Left lung (tissue), 10 donors: ENCODE measurements around the gene ARAP1. TPM values are rescaled to one million over a fixed set of nuclear protein-coding genes. Genes with fewer than 3 reads are reported as not detected.

Experiments used
- ATAC-seq: fragments of 200-7000 bp; cut with Tn5 transposase; one replicate; pipeline ENCODE4 v1.9.1; 2020; ENCODE audit warnings: moderate library complexity
- DNase-seq, 4 donors: peaks; one replicate each; pipeline ENCODE4 v3.0.0-alpha.2; 2013 to 2020
- H3K27ac ChIP-seq, 2 donors: fragments of 200-600 bp; sonication (generic) in 1 of 2; one replicate each; pipeline versions ENCODE4 v1.5.0 to v1.8.0; 2020 to 2021
- H3K27me3 ChIP-seq, 2 donors: fragments of 200-600 bp; sonication (generic) in 1 of 2; one replicate each; pipeline versions ENCODE4 v1.5.0 to v1.8.0; 2020 to 2021
- H3K36me3 ChIP-seq, 2 donors: fragments of 200-600 bp; sonication (generic) in 1 of 2; one replicate each; pipeline versions ENCODE4 v1.5.0 to v1.8.0; 2020 to 2021
- H3K4me1 ChIP-seq, 2 donors: fragments of 200-600 bp; one replicate each; pipeline ENCODE4 v1.8.0; 2021
- H3K4me3 ChIP-seq, 2 donors: fragments of 200-600 bp; sonication (generic) in 1 of 2; one replicate each; pipeline versions ENCODE4 v1.5.0 to v1.8.0; 2020 to 2021; ENCODE audit warnings: mild to moderate bottlenecking in 1 of 2
- H3K9me3 ChIP-seq, 2 donors: fragments of 200-600 bp; sonication (generic) in 1 of 2; one replicate each; pipeline versions ENCODE4 v1.5.0 to v1.8.0; 2020 to 2021
- intact Hi-C, 2 donors: fragments of 100-400 bp; cut with DNase I; formaldehyde crosslinking; loops; one replicate each; pipeline versions ENCODE4 v1.11.2 to v1.14.2; 2022
- polyA plus RNA-seq, 6 donors: library from polyadenylated mRNA; unstranded; fragments of 120-200 nt; gene quantifications; one replicate each; pipeline ENCODE4 v1.2.1, GENCODE V29; 2013; ENCODE audit not compliant: insufficient read length in 6 of 6
- total RNA-seq, 2 donors: library from RNA; stranded (reverse); fragmentation: NEBNext Ultra II Directional; extraction: Animal tissue kit (Norgen Biotek cat#: 25700); gene quantifications; one replicate each; pipeline ENCODE4 v1.2.1, GENCODE V29; 2021
- TF ChIP-seq, protein P1 (sequence below), 2 donors: fragments of 200-600 bp; sonication (generic) in 1 of 2; IDR thresholded peaks; one replicate each; pipeline versions ENCODE4 v1.5.0 to v1.8.0; 2021; ENCODE audit warnings: antibody characterized with exemption in 2 of 2
- donor health status: DM: no; HTN: yes; CAD: no.
- donor health status: DM: no; HTN: no; CAD: no.

ARAP1 gene
- total and polyA plus RNA-seq, 8 donors = 80.0 to 222 (median 97.7) TPM

DNA sequence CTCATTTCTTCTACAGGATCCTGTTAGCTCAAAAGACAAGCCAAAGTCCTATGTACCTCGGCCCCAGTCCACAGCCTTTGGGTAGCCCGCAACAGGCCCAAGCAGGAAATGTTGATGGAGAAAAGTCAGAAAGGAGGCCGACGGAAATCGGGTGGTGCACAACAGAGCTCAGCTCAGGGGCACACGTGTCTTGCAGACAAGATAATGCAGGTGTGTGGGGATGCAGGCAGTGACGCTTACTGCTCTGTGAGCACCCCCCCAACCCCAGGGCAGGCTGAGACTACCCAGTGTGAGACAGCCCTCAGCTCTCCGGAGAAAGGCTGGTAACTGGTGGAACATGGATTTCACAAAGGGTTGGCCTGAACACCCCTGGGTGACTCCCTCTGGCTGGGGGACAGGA lies 73.7 kb downstream of the ARAP1 start:
- TF ChIP-seq, protein P1, sequence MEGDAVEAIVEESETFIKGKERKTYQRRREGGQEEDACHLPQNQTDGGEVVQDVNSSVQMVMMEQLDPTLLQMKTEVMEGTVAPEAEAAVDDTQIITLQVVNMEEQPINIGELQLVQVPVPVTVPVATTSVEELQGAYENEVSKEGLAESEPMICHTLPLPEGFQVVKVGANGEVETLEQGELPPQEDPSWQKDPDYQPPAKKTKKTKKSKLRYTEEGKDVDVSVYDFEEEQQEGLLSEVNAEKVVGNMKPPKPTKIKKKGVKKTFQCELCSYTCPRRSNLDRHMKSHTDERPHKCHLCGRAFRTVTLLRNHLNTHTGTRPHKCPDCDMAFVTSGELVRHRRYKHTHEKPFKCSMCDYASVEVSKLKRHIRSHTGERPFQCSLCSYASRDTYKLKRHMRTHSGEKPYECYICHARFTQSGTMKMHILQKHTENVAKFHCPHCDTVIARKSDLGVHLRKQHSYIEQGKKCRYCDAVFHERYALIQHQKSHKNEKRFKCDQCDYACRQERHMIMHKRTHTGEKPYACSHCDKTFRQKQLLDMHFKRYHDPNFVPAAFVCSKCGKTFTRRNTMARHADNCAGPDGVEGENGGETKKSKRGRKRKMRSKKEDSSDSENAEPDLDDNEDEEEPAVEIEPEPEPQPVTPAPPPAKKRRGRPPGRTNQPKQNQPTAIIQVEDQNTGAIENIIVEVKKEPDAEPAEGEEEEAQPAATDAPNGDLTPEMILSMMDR (IDR thresholded peaks at IDR 0.05) = no peak
- no peak for DNase-seq
- Histone ChIP-seq H3K4me3 (no peak overlapping the region), H3K9me3 (no peaks in the 10 kb centered on the region), H3K36me3 (peaks cover 0 to 7% of the 10 kb centered on the region in 2 donors), H3K27me3 (peaks cover 7 to 71% of the 10 kb centered on the region in 2 donors), H3K27ac (no peak overlapping the region), H3K4me1 (peaks cover 0 to 5% of the 10 kb centered on the region in 2 donors)
- ATAC-seq = no peak
- intact Hi-C loops = loop anchor here in 1 of 2 donors (10.0 kb wide), 1 partner anchor 204 kb away; no protein-coding TSS in a partner anchor

- H3K27me3 ChIP-seq = peaks cover 10 to 87% of the 10 kb centered on the region in 2 donors
- H3K36me3 ChIP-seq = no peaks in the 10 kb centered on the region
- no peak overlapping the region for H3K27ac ChIP-seq
- DNase-seq = peak; percentile 60 to 90 (median 71)
- H3K4me3 ChIP-seq = no peak overlapping the region
- no peaks in the 10 kb centered on the region for H3K9me3 ChIP-seq
- intact Hi-C loops = loop anchor here in 1 of 2 donors (10.0 kb wide), 1 partner anchor 202 kb away; no protein-coding TSS in a partner anchor
- TF ChIP-seq, protein P1 (IDR thresholded peaks at IDR 0.05) = no peak
- peaks cover 0 to 5% of the 10 kb centered on the region in 2 donors for H3K4me1 ChIP-seq
- peak; percentile 67 for ATAC-seq
These were observed 75.3 kb downstream of the ARAP1 start for GRCh38 chr11:72676861-72677341.

- H3K27me3 ChIP-seq = peaks cover 10 to 100% of the 10 kb centered on the region in 2 donors
- H3K9me3 ChIP-seq = no peaks in the 10 kb centered on the region
- H3K4me3 ChIP-seq = no peak overlapping the region
These were observed 77.0 kb downstream of the ARAP1 start for GRCh38 chr11:72675221-72675620.

GRCh38 chr11:72673943-72674828 lies 78.0 kb downstream of the ARAP1 start, which contains the start of gene PDE2A:
PDE2A (minus strand) TSS chr11:72674422; CDS start chr11:72674207, 215 bp downstream.
- Histone ChIP-seq H3K27ac (no peak within 1 kb of the TSS), H3K36me3 (no peaks in the 10 kb centered on the region), H3K9me3 (no peaks in the 10 kb centered on the region), H3K27me3 (peaks cover 10 to 100% of the 10 kb centered on the region in 2 donors), H3K4me3 (no peak within 1 kb of the TSS), H3K4me1 (peaks cover 0 to 5% of the 10 kb centered on the region in 2 donors)
- ATAC-seq = no peak
- no peak for DNase-seq
- TF ChIP-seq, protein P1 (IDR thresholded peaks at IDR 0.05) = no peak
- intact Hi-C loops = loop anchor here in 1 of 2 donors (10.0 kb wide), 1 partner anchor 199 kb away; no protein-coding TSS in a partner anchor

More at GRCh38 chr11:72675221-72675620, 77.0 kb downstream of the ARAP1 start:
- DNase-seq (no peak), ATAC-seq (no peak)
- Histone ChIP-seq H3K4me1 (peaks cover 0 to 5% of the 10 kb centered on the region in 2 donors), H3K27ac (no peak overlapping the region), H3K36me3 (no peaks in the 10 kb centered on the region)
- TF ChIP-seq, protein P1 (IDR thresholded peaks at IDR 0.05) = no peak
- intact Hi-C loops = loop anchor here in 1 of 2 donors (10.0 kb wide), 1 partner anchor 200 kb away; no protein-coding TSS in a partner anchor
